8988T (cell line): ENCODE data around the gene NCOA3.
"Not testable (repeated sequence)": the region's sequence is repeated elsewhere in the genome, so short reads cannot be mapped to it uniquely, and the experiment has no call there.

Experiments
- DNase-seq: peaks from one replicate; pipeline ENCODE4 v3.0.0; 2011

Gene NCOA3

DNA sequence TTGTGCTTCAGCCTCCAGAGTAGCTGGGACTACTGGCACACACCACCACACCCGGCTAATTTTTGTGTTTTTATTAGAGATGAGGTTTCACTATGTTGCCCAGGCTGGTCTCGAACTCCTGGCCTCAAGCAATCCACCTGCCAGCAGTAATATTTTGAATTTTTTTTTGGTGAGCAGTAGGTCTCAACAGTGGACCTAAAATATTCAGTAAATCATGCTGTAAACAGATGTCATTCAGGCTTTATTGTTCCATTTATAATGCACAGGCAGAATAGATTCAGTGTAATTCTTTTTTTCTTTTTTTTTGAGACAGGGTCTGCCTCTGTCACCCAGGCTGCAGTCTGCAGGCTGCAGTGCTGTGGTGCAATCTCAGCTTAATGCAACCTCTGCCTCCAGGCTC is 69.7 kb downstream of the NCOA3 start:
- no peak for DNase-seq

DNA sequence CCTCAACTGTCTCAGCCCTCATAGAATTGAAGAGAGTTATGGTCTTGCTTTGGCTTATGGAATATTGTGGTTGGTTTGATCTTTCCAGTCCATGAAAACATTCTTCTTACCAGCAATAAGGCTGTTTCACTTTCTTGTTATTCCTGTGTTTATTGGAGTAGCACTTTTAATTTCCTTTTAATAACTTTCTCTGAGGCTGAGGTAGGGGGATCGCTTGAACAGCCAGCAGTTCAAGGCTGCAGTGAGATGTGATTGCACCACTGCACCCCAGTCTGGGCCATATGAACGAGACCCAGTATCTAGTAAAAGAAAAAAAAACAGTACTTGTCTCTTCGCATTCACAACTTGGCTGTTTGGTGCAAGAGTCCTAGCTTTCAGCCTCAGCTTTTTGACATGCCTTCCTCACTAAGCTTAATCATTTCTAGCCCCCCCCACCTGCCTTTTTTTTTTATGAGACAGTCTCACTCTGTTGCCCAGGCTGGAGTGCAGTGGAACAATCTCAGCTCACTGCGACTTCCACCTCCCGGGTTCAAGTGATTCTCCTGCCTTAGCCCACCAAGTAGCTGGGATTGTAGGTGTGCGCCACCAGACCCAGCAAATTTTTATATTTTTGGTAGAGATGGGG is 70.5 kb downstream of the NCOA3 start:
- no peak for DNase-seq

DNA sequence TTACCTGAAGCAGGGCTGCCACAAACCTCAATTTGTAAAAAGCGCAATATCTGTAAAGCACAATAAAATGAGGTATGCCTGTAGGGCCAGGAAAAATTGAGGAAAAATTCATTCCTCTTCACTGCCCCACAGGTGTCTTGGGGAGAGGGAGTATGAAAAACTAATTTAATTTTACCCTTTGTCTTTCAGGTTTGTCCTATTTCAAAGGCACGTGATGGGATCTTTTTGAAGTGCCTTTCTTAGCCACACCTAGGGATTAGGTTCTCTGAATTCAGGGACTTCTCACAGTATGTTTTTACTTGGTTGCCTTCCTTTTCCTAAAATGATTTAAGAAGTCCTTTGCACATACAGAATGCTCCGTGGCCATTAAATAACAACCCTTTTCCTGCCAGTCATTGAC is 71.9 kb downstream of the NCOA3 start:
- DNase-seq, result no peak

DNA sequence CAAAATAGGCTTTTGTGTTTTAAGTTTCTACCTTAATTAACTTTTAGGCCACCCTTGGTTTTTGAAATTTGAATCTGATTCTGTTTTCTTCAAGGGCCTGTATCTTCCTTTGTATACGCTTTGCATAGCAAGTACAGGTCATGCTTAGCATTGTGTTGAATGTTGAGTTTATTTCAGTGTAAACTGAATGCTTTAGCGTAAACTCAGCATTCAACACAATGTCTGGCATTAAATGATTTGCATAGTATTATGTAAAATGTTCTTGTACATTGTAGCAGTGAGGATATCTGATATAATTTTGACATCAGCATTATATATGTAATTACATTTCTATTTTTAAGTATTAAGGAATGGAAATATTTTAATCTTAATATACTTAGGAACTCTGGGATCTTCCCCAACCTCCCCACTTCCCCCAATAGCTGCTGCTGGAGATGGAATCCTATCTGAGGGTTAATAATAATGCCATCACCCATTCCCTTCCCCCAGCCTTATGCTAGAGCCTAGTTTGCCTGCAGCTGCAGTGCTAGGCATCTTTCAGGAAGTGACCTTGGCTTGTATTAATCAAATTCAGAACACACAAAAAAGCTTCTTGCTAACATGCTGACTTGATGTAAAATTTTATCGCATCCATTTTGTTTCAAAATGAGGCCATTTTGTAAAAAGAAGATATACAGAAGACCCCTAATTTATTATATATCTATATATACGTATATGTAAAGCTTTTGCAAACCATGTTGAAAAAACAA is 73.1 kb downstream of the NCOA3 start:
- DNase-seq, result no peak

DNA sequence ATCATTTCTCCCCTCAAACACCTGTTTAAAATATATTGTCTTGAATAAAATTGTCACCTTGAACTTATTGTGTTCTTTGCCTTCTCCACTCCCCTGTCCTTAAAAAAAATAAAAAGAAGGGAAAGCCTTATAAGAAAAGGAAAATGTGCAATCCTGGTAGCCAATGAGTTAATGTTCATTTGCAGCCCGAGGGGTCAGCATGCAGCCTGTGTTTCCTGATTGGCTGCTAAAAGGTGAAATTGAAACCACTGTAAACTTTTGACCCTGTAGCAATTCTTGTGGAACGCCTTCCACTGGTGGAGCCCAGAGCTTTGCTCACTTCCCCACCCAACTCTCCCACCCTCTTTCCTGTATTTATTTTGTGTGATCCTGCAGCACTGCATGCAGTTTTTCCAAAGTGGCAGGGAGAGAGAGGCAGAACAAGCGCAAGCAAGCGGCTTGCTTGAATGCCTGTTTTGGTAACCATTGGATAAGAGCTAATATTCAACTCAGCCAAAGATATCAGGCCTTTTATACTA is 74.9 kb downstream of the NCOA3 start:
- DNase-seq, result peak; percentile 24

DNA sequence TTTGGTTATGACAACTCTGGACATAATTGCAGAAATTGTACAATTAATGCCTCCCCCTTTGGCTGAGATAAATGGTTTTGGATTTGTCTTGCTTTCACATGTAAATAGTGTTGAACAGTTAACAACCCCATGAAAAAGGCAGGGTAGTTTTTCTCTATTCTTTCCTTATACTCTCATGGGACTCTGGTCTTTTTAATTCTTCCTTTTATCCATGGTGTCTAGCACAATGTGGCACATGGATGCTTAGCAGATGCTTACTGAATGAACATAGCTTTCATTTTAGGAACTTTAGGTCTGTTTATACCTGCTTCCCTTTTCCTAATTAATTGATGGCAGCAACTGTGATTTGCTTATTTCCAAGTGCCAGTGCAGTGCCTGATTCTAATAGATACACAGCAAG is 75.6 kb downstream of the NCOA3 start:
- no peak for DNase-seq

DNA sequence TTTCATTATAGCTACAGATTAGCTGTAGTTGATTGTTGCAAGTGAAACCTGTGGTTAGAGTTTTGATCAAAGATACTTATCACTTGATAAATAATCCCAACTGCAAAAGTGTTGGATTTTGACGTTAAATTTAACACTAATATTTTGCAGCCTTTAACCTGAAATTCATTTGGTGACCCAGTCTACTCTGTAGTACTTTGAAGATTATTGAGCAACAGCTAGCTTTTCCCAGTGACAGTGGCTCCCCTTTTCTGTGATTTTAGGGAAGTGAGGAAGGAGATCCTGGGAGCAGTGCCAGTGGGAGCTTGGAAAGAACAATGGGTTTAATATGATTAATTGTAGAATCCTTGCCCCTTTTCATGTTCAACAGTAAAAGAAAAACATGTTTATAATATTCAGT is 76.9 kb downstream of the NCOA3 start:
- no peak for DNase-seq

DNA sequence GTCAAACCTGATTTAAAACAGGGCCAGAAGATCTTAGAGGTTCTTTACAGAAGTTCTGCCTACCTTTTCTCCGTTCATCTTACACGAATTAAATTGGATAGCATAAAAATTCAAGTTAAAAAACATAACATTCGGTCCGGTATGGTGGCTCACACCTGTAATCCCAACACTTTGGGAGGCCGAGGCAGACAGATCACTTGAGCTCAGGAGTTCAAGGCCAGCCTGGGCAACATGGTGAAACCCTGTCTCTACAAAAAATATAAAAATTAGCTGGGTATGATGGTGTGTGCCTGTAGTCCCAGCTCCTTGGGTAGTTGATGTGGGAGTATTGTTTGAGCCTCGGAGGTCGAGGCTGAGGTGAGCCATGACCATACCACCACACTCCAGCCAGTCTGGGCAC is 79.0 kb downstream of the NCOA3 start:
- not testable (repeated sequence) for DNase-seq

DNA sequence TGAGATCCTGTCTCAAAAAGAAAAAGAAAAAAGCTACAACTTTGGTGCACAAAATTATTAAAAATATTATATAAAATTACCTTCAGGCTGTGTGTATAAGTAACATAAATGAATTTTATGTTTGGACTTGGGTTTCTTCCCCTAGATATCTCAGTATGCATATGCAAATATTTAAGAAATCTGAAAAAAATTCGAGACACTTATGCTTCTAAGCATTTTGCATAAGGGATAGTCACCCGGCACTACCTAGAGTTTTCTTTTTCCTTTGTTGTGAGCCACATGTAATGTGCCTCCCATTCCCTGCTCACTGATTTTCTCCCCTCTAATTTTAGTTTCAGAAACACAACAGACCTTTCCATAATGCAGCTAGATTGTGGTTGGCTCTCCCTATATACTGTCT is 79.4 kb downstream of the NCOA3 start:
- DNase-seq, result no peak

DNA sequence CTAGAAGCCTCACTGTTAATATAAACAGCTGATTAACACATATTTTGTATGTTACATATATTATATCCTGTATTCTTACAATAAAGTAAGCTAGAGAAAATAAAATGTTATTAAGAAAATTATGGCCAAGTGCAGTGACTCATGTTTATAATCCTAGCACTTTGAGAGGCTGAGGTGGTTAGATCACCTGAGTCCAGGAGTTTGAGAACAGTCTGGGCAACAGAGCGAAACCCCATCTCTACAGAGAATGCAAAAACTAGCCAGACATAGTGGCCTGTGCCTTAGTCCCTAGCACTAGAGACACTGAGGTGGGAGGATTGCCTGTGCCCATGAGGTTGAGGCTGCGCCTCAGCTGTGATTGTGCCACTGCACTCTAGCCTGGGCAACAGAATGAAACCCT is 81.9 kb downstream of the NCOA3 start:
- DNase-seq, result no peak

DNA sequence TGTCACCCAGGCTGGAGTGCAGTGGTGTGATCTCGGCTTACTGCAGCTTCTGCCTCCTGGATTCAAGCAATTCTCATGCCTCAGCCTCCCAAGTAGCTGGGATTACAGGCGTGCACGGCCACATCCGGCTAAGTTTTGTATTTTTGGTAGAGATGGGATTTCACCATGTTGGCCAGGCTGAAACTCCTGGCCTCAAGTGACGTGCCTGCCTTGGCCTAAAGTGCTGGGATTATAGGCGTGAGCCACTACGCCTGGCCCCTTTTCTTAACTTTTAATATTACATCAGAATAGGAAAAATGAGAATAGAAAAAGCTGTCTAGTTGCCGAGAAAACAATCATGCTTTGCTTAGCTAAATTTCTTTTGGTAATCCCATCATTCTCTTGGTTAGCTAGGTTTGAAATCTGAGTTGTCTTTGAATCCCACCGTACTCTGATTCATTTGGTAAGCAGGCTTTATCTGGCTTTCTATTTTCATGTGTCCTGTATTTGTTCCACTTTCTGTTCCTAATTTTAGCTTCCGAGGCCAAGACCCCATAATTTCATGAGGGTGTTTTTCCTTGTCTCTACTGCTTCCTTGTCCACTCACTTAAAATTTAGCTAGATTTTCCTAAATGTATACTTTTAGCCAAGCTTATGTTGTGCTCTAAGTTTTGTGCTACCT is 83.5 kb downstream of the NCOA3 start:
- no peak for DNase-seq

DNA sequence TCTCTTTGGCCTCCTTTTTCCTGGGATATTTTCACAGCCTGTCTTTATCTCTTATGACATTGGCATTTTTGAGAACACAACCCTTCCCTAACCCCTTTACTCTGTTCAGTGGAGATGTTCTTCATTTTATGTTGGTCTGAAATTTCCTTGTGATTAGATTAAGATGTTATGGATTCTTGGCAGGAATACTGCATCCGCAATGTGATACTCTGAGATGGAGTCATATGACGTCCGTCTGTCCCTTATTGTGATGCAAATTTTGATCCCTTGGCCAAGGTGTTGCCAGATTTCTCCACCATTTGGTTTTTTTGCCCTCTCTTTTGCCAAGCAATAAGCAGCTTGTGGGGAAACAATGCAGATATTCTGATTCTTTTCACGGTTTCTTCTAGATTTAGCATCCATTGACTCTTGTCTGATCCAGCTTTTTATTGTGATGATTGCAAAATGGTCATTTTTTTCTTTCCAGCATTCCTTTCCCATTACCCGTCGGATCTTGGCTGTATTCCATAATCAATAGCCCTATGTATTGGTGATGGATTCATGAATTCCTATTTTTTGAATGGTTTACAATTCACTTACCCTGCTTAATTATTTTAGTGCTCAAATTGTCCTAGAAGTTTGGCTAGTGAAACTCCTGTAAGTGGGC is 85.1 kb downstream of the NCOA3 start:
- no peak for DNase-seq

DNA sequence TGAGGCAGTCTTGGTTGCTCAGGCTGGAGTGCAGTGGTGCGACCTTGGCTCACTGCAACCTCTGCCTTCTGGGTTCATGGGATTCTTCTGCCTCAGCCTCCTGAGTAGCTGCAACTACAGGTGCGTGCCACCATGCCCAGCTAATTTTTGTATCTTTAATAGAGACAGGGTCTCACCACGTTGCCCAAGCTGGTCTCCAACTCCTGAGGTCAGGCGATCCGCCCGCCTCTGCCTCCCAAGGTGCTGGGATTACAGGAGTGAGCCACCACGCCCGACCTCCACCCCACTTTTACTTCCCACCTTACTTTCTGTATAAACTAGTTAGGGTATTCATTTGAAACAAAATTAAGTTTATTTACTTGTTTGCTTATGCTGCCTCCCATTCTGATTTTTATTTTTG is 86.5 kb downstream of the NCOA3 start:
- DNase-seq, result no peak

DNA sequence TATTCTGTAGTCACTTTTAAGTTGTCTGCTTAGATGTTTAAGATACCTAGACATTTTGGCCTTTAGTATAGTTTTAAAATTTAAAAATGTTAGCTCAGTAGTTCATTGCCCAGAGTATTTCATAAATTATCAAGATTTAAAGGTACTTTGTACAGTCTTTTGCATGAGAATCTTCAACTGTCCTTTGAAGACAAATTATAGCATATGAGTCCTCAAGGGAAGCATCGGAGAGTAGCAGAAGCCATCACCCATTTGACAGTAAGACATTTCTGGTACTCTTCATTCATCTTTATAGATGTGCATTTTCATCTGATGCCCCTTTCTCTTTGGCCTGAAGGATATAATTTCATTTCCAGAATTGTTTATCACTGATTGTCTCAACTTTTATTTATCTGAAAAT is 89.5 kb downstream of the NCOA3 start:
- no peak for DNase-seq

DNA sequence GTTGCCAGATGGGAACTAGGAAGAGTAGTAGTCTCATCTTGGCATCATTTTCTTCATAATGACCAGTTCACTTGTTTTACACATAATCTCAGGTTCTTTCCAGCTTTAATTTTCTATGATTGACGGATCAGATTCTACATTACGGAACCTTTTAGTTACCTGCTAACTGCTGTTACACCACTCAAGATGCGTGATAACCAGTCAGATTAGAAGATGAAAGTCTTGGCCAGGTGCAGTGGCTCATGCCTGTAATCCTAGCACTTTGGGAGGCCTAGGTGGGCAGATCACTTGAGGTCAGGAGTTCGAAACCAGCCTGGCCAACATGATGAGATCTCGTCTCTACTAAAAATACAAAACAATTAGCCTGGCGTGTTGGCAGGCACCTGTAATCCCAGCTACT is 92.5 kb downstream of the NCOA3 start:
- no peak for DNase-seq

DNA sequence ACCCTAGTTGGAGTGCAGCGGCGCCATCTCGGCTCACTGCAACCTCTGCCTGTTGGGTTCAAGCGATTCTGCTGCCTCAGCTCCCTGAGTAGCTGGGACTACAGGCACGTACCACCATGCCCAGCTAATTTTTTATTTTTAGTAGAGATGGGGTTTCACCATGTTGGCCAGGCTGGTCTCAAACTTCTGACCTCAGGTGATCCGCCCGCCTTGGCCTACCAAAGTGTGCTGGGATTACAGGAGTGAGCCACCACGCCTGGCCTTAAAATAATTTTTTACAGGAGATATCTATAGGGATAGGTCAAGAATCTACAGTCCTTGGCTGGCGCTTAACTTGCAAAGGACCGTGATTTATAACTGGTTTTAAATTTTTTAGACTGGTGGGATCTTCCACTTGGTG is 93.5 kb downstream of the NCOA3 start:
- not testable (repeated sequence) for DNase-seq

DNA sequence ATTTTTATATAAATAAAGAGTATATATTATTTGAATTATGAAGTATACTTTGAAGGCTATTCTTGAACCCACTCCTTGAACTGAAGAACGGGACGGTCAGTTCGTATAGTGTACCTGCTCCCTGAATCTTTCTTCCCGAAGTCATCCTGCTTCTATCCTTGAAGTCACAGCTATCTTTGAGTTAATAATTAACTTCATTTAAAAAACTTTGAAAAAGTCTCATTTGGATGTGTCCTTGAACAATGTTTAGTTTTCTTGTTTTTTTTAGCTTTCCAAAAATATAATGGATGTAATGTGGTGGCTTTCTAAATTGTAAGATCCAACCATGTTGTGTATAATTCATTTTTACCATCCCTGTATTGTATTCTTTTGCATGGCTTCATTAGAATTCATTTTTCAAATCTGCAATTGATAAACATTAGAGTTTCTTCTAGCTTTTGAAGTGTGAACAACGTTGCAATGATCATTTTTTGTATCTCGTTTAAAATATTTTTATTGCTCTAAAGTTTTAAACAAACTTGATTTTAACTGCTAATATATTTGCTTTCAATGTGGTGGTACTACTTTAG is 94.4 kb downstream of the NCOA3 start:
- no peak for DNase-seq

DNA sequence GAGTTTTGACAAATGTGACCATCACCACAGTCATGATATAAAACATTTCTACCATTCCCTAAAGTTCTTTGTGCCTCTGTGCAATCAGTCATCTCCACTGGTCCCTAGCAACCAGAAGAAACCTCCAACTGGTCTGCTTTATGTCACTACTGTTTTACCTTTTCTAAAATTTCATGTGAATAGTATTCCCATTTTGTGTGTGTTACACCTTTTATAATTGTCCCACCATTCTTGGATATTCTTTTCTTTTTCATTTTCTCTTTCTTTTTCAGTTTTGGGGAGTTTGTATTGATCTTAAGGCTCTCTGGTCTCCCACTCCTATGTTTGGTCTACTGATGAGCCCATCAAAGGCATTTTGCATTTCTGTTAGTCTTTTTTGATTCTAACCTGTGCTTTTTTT is 95.4 kb downstream of the NCOA3 start:
- DNase-seq, result no peak

DNA sequence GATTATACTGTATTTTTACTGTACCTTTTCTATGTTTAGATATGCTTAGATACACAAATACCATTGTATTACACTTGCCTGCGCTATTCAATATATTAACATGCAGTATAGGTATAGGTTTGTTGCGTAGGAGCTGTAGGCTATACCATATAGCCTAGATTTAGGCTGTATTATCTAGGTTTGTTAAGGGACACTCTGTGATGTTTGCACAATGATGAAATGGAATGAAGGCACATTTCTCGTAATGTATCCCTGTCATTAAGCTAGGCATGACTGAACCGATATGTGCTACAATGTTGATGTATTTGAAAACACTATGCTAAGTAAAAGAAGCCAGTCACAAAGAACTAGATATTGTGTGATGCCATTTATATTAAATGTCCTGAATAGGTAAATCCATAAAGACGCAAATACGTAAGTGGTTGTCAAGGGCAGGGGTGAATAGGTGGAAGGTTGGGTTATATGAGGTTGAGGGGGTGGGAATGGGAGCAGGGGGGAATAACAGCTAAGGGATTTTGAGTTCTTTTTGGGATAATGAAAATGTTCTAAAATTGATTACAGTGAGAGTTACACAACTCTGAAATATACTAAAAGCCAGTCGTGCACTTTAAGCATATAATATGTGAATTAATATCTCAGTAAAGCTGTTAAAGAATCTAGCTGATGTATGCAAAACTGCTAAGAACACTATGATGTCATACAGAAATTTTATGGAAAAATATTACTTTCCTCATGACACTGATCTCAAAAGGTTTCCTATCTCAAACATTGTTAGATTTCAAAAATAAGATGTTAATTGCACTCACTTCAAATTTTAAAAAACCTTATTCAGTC is 97.4 kb downstream of the NCOA3 start:
- DNase-seq, result no peak

DNA sequence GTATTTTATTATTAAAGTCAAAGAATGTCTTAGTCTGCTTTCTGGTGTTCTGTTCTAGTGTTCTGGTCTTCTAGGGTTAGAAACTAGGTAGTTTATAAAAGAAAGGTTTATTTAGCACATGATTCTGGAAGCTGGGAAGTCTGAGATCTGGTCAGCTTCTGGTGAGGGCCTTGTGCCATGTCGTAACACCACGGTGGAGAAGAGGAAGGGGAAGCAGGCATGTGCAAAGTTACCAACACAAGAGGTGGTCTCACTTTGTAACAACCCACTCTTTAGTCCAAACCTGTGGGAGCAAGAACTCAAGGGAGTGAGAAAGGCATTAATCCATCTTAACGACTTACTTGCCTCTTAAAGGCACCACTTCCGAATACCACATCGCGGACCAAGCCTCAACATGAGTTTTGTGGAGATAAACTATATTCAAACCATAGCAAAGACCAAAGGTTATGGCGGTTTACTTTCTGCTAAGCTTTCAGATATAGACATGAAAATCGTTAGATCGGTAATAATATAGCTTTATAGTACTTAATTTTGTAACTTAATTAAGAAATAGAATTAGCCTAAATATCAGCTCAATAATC is 99.4 kb downstream of the NCOA3 start:
- DNase-seq, result no peak

DNA sequence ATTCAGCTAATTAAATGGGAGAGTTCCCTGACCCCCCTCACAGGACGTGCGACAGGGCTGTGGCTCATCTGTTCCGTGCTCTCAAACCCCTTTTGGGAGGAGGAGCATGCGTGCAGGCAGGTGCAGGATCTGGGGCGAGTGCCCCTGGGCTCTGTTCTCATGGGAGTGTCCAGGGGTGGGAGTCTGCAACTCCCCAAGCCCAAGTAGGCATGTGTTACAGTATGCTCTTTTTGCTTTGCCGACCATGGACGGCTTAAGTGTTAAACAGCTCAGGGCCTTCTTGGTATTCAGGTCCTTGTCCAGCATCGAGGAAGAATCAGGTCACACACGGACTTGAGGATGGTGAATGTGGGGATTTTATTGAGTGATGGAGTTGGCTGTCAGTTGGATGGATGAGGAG is 101.6 kb downstream of the NCOA3 start:
- DNase-seq, result no peak
